Measurements from ENCODE around the gene LRIF1. TPM values are rescaled to one million over a fixed set of nuclear protein-coding genes. Genes with fewer than 3 reads are reported as not detected.
A peak's percentile ranks its signal among the peaks of the same experiment; 100 is the strongest.

The LRIF1 gene
- total RNA-seq, 4 donors from 2014 or later = 6.0 to 10.7 (median 7.5) TPM

- no peak overlapping the region for H3K27ac ChIP-seq
- TF ChIP-seq POLR2A (IDR thresholded peaks at IDR 0.05) = no peak
- no peak for TF ChIP-seq CTCF (IDR thresholded peaks at IDR 0.05)
- H3K4me1 ChIP-seq = peaks cover 0 to 4% (median 0%) of the 10 kb centered on the region in 4 donors
- DNase-seq = no peak
- H3K27me3 ChIP-seq = no peaks in the 10 kb centered on the region
- peaks cover 0 to 24% (median 11%) of the 10 kb centered on the region in 4 donors for H3K9me3 ChIP-seq
- no peak overlapping the region for H3K4me3 ChIP-seq
- H3K36me3 ChIP-seq = no peaks in the 10 kb centered on the region
Measured at GRCh38 chr1:110967256-110967655, 3.5 kb upstream of the LRIF1 start.

- DNase-seq = no peak
- Histone ChIP-seq H3K27me3 (no peaks in the 10 kb centered on the region), H3K4me1 (peaks cover 0 to 4% (median 0%) of the 10 kb centered on the region in 4 donors), H3K4me3 (peak overlapping the region; percentile 65 to 78 (median 70)), H3K27ac (peak overlapping the region; percentile 91 to 99 (median 94)), H3K36me3 (no peaks in the 10 kb centered on the region), H3K9me3 (peaks cover 0 to 24% (median 13%) of the 10 kb centered on the region in 4 donors)
- no peak for TF ChIP-seq CTCF (IDR thresholded peaks at IDR 0.05)
Measured at GRCh38 chr1:110964455-110964903, 757 bp upstream of the LRIF1 start.

- Histone ChIP-seq H3K36me3 (no peaks in the 10 kb centered on the region), H3K27ac (peak overlapping the region; percentile 91 to 99 (median 94)), H3K27me3 (no peaks in the 10 kb centered on the region), H3K4me1 (peaks cover 0 to 4% (median 0%) of the 10 kb centered on the region in 4 donors), H3K4me3 (peak overlapping the region; percentile 65 to 78 (median 70)), H3K9me3 (peaks cover 0 to 24% (median 13%) of the 10 kb centered on the region in 4 donors)
- no peak for TF ChIP-seq POLR2A (IDR thresholded peaks at IDR 0.05)
- TF ChIP-seq CTCF (IDR thresholded peaks at IDR 0.05) = peak in 2 of 6 experiments; percentile 9 to 14
- DNase-seq = peak; percentile 60 to 82 (median 77)
Measured at GRCh38 chr1:110962892-110963690, 631 bp downstream of the LRIF1 start.

- no peak for DNase-seq
- no peak overlapping the region for H3K27ac ChIP-seq
- no peaks in the 10 kb centered on the region for H3K36me3 ChIP-seq
- peaks cover 0 to 4% (median 0%) of the 10 kb centered on the region in 4 donors for H3K4me1 ChIP-seq
- H3K27me3 ChIP-seq = no peaks in the 10 kb centered on the region
- peaks cover 0 to 24% (median 13%) of the 10 kb centered on the region in 4 donors for H3K9me3 ChIP-seq
- H3K4me3 ChIP-seq = no peak overlapping the region
- no peak for TF ChIP-seq POLR2A (IDR thresholded peaks at IDR 0.05)
- TF ChIP-seq CTCF (IDR thresholded peaks at IDR 0.05) = no peak
Measured at GRCh38 chr1:110961902-110962301, 1.8 kb downstream of the LRIF1 start.

GRCh38 chr1:110960777-110961420, 2.8 kb downstream of the LRIF1 start:
- Histone ChIP-seq H3K4me3 (no peak overlapping the region), H3K36me3 (no peaks in the 10 kb centered on the region), H3K27me3 (no peaks in the 10 kb centered on the region), H3K27ac (no peak overlapping the region), H3K9me3 (peaks cover 0 to 20% (median 9%) of the 10 kb centered on the region in 4 donors), H3K4me1 (peaks cover 0 to 4% (median 0%) of the 10 kb centered on the region in 4 donors)
- no peak for DNase-seq
- TF ChIP-seq POLR2A (IDR thresholded peaks at IDR 0.05) (no peak), CTCF (IDR thresholded peaks at IDR 0.05) (no peak)

Measured in Peyer's patch (tissue), 4 donors.